Coronary artery (tissue), 2 donors: ENCODE data around the gene CCDC136.

Source experiments
- DNase-seq: peaks from one replicate; pipeline ENCODE4 v3.0.0-alpha.2; 2017; ENCODE audit warnings: low spot score
- H3K27ac ChIP-seq, 2 donors: fragments of 200-600 bp; sonication (generic); one replicate each; pipeline ENCODE4 v1.5.1; 2016 to 2019
- H3K4me3 ChIP-seq: fragments of 200-600 bp; sonication (generic); 2 replicates; pipeline ENCODE4 v1.5.1; 2016; ENCODE audit warnings: mild to moderate bottlenecking, moderate library complexity
- TF ChIP-seq, protein P1 (sequence below): fragments of 200-600 bp; sonication (generic); IDR thresholded peaks from one replicate; pipeline ENCODE4 v1.5.1; 2019; ENCODE audit warnings: antibody characterized with exemption

The CCDC136 gene

DNA sequence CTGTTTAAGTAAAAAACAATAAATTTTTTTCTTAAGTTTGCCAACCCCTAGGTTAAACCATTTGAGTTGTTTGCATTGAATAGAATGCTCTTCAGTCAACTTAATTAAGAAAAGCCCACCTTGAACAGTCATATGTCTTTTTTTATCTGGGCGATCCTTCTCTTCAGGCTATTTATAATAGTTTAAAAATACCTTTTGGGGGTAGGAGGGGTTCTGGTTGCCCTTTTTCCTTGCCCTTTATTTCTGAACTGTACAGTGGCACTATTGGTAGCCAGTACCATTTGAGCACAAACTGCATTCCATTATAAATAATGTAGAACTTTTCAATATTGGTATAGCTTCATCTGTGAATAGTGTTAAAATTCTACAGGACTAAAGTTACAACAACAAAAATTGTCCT is 39.5 kb upstream of the CCDC136 start:
- no peak for DNase-seq
- no peak overlapping the region for H3K4me3 ChIP-seq
- no peak overlapping the region for H3K27ac ChIP-seq
- TF ChIP-seq, protein P1, sequence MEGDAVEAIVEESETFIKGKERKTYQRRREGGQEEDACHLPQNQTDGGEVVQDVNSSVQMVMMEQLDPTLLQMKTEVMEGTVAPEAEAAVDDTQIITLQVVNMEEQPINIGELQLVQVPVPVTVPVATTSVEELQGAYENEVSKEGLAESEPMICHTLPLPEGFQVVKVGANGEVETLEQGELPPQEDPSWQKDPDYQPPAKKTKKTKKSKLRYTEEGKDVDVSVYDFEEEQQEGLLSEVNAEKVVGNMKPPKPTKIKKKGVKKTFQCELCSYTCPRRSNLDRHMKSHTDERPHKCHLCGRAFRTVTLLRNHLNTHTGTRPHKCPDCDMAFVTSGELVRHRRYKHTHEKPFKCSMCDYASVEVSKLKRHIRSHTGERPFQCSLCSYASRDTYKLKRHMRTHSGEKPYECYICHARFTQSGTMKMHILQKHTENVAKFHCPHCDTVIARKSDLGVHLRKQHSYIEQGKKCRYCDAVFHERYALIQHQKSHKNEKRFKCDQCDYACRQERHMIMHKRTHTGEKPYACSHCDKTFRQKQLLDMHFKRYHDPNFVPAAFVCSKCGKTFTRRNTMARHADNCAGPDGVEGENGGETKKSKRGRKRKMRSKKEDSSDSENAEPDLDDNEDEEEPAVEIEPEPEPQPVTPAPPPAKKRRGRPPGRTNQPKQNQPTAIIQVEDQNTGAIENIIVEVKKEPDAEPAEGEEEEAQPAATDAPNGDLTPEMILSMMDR = no peak

- peak overlapping the region; percentile 12 to 79 for H3K27ac ChIP-seq
- no peak overlapping the region for H3K4me3 ChIP-seq
- TF ChIP-seq, protein P1 = no peak
- DNase-seq = no peak
Observed at GRCh38 chr7:128755075-128755818, 36.5 kb upstream of the CCDC136 start.

GRCh38 chr7:128755819-128756476 is 35.8 kb upstream of the CCDC136 start:
- no peak for DNase-seq
- TF ChIP-seq, protein P1 = no peak
- Histone ChIP-seq H3K4me3 (peak overlapping the region; percentile 8), H3K27ac (peak overlapping the region; percentile 12 to 79)

GRCh38 chr7:128757203-128757602 is 34.6 kb upstream of the CCDC136 start:
- Histone ChIP-seq H3K4me3 (no peak overlapping the region), H3K27ac (peak overlapping the region in 1 of 2 donors; percentile 35)
- TF ChIP-seq, protein P1 = no peak
- DNase-seq = no peak

GRCh38 chr7:128758553-128758952 is 33.2 kb upstream of the CCDC136 start:
- no peak overlapping the region for H3K27ac ChIP-seq
- TF ChIP-seq, protein P1 = no peak
- H3K4me3 ChIP-seq = no peak overlapping the region
- no peak for DNase-seq

DNA sequence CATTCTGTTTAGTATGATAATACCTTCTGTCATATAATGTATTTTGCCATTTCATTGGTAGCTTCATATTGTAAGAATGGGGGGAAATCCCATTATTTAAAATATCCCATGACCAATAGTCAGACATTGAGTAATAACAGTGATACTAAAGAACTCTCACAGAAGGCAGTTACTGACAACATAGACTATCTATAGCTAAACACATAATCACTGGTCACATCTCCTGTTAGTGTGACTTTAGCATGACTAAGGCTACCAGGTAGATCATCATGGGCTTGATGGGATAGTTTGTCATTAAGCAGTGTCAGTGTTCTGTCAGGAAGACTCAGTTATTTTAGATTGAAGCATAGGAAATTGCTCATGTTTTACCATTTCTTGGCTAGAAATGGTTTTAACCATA is 32.5 kb upstream of the CCDC136 start:
- no peak overlapping the region for H3K4me3 ChIP-seq
- TF ChIP-seq, protein P1 = no peak

DNA sequence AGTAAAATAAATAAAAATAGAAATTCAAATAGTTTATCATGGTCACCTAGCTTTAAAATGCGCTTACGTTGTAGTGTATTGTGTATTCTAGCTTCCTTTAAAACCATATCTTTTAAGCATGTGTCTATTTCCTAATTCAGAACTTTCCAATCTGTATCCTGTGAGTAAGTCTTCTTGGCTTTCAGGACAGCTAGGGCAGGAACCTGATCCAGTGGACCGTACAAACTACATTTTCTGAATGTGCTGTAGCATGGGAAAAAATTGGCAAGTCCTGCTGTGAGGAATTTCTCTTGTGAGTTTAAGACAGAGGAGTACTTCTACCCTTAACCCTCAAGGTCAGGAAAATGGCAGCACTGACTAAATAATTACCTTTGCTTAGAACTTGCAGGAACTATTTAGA is 28.2 kb upstream of the CCDC136 start:
- Histone ChIP-seq H3K4me3 (no peak overlapping the region), H3K27ac (no peak overlapping the region)
- TF ChIP-seq, protein P1 = no peak
- no peak for DNase-seq

More for the DNA sequence above, 32.5 kb upstream of the CCDC136 start:
- no peak for DNase-seq
- no peak overlapping the region for H3K27ac ChIP-seq
